GM18502 (cell line): ENCODE results near the gene TMPRSS11F.
A peak's percentile ranks its signal among the peaks of the same experiment; 100 is the strongest.
"Not testable (repeated sequence)": the region's sequence is repeated elsewhere in the genome, so short reads cannot be mapped to it uniquely, and the experiment has no call there.

ENCODE experiments used
- ATAC-seq: cut with Tn5 transposase; IDR thresholded peaks from one replicate; pipeline ENCODE4 v1.9.1; 2021; ENCODE audit warnings: mild to moderate bottlenecking; ENCODE audit not compliant: unreplicated experiment, poor library complexity

The TMPRSS11F gene

GRCh38 chr4:68129793-68130192, at the start of gene TMPRSS11F:
TMPRSS11F (minus strand) TSS chr4:68129869; CDS start chr4:68129820, 49 bp downstream.
- ATAC-seq = no peak

- ATAC-seq = no peak
These were observed 47.2 kb upstream of the TMPRSS11F start for GRCh38 chr4:68176904-68177303.

GRCh38 chr4:68176500-68176899, 46.8 kb upstream of the TMPRSS11F start:
- ATAC-seq = no peak

GRCh38 chr4:68175562-68176155, 46.0 kb upstream of the TMPRSS11F start:
- peak; percentile 94 for ATAC-seq

GRCh38 chr4:68174389-68174788, 44.7 kb upstream of the TMPRSS11F start:
- not testable (repeated sequence) for ATAC-seq

DNA sequence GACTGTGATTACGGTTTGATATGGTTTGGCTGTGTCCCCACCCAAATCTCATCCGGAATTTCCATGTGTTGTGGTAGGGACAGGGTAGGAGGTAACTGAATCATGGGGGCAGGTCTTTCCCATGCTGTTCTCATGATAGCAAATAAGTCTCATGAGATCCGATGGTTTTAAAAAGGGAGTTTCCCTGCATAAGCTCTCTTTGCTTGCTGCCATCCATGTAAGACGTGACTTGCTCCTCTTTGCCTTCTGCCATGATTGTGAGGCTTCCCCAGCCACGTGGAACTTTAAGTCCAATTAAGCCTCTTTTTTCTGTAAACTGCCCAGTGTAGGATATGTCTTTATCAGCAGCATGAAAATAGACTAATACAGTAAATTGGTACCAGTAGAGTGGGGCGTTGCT, 42.5 kb upstream of the TMPRSS11F start:
- not testable (repeated sequence) for ATAC-seq

DNA sequence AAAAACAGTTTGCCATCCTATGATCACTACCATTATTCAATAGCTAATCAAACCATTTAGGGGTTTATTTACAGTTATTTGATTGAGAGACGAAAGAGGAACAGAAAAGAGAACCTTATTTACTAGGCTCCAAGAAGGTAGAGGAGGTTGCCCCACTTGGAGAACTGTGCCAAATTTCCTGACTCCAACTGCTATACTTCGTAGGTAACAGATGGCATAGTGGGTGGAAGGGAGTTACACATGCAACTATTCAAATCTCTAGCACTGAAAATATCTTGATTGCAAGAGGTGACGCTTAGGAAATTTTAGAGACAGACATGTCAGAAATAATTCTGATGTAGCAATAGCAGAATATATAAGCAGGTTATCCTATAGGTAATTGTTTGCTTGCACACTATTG, 38.0 kb upstream of the TMPRSS11F start:
- ATAC-seq = no peak

- no peak for ATAC-seq
These were observed 37.5 kb upstream of the TMPRSS11F start for GRCh38 chr4:68167166-68167565.

- ATAC-seq = no peak
These were observed 34.1 kb upstream of the TMPRSS11F start for GRCh38 chr4:68163754-68164153.

- ATAC-seq = no peak
These were observed 32.5 kb upstream of the TMPRSS11F start for GRCh38 chr4:68162196-68162595.

DNA sequence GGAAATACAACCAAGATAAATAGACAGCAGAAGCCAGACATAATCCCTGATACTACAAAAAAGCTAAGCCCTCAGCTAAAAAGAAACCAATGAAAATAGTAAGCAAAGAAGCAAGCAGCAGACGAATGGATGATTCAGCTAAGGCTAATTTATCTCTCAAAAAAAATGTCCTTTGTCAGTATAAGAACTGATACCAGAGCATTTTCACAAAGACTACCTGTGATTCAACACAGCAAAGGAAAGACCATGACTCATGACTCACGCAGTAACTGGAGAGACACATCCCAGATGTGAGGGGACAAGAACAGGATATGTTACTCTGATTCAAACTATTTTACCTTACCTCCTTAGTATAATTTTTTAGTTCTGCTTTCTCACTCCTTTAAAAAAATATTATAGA, 22.7 kb upstream of the TMPRSS11F start:
- no peak for ATAC-seq

DNA sequence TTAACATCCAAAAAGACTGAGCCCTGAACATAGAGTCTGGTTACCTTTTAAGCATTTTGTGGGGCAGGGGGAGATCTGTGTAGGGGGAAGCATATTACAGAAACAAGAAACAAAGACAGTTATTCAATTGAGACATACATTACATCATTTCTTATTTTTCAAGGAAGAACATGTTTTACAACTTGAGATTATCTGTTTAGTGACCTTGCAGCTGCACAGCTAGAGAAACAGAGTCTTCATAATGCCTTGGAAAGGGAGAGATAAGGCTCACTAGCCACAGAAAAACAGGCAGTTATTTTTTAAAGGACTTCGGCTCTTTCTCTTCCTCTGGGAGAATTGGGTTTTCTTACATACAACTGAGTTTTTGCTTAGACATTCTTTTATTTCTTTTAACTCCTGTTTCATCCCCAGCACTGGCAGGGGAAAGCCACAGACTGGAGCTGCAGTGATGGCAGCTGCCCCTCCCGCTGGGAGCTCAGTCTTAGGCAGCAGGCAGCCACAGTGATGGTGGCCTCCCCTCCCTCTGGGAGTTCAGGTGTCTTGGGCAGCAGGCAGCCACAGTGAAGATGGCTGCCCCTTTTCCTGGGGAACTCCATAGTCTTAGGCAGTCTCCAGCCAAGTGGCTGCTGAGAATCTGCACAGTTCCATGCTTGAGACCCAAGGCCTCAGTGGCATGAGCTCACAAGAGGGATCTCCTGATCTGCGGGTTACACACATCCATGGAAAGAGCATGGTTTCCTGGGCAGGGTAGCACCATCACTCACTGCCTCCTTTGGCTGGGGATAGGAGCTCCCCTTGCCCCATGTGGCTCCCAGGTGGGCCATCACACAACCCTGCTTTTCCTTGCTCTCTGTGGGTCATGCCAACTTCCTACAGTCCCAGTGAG, 19.4 kb upstream of the TMPRSS11F start:
- no peak for ATAC-seq

GRCh38 chr4:68147079-68147478, 17.4 kb upstream of the TMPRSS11F start:
- no peak for ATAC-seq

GRCh38 chr4:68145261-68145660, 15.6 kb upstream of the TMPRSS11F start:
- no peak for ATAC-seq

DNA sequence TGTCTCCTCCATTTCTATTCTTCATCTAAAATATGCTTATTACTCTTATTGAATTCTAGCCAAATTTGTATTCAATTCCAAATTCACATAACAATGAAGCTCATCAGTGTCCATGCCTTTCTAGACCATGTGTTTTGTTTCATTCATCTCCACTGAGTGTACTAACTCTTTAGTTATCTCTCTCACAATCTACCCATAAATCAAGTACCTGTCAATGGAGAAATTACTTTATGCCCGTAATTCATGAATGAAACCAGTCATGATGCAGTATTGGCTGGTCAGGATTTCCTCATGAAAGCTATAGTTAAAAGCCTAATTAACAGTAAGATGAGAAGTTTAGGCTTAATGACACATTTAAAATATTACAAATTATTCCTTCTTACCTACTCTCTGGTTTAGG, 12.2 kb upstream of the TMPRSS11F start:
- no peak for ATAC-seq

DNA sequence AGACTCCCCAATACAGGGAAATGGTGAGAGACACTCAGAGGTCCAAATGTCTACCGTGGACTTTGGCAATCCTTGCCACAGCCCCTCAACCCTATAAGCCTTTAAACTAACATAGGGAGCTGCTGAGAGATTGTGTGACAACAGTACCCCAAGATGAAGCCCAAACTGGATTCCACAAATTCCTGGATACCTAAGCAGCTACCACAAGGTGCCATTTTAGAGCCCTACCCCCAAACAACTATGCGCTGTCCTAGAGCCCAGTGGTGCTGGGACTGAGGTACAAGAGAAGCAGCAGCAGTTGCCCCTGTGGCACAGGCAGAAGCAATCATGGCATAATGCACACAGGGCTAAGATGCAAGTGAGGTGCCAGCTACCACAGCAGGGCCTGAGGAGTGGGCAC, 2.7 kb upstream of the TMPRSS11F start:
- ATAC-seq = no peak

GRCh38 chr4:68124262-68124661, 5.4 kb downstream of the TMPRSS11F start:
- no peak for ATAC-seq

DNA sequence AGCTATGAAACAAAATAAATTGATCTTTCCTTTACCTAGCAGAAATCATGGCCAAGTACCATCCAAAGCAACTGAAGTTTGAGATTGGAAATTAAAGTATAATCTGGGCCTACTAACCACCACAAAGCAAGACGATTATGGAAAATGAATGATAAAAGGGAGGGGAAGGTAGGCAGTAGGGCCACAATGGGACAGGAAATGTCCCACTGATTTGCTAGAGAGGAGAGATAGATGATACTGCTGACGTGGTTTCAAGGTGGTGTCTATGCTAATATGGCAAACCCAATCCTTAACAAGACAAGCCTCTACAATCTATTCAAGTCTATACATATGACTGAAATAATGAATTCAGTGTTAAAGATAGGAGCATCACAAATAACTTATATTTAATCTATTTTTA, 6.1 kb downstream of the TMPRSS11F start:
- no peak for ATAC-seq

- no peak for ATAC-seq
These were observed 9.7 kb downstream of the TMPRSS11F start for GRCh38 chr4:68119921-68120320.

GRCh38 chr4:68110441-68110840, 19.2 kb downstream of the TMPRSS11F start:
- ATAC-seq = no peak

DNA sequence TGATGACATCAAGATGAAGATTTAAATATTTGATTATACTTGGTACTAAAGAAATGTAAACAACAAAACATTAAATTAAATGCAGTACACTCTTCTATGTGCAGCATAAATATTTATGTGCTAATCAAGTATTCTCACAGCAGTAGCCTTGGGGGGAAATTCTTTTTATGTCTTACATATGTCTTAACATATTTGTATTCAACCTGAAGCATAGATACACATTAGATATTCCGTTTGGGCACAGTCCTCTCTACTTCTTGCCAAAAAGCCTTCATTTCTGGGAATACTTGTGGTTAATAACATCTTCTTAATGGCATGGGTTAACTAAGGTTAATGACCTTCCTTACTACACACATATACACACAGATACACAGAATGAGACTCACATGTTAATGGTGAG, 19.8 kb downstream of the TMPRSS11F start:
- ATAC-seq = no peak

DNA sequence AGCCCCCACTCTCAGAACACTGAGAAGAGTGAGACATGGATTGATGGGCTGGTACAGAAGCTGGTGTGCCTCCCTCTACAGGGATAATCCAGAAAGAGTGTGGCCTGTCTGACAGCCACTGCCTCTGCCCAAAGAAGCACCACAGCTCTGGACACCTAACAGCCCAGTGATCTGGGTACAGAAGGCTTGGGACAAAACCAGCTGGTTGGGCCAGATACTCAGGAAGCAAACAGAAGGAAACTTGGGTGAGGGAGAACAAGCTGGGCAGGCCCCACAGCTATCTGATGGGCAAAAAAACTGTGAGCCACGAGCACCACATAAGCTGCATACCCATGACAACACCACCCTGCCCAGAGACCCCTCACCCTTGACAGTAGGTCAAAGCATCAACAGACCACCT, 46.9 kb downstream of the TMPRSS11F start:
- ATAC-seq = no peak
